A549 (cell line): Measurements from ENCODE around the gene SERINC5.

Source experiments
- BHLHE40 ChIP-seq: IDR thresholded peaks from 2 replicates; pipeline ENCODE4 v1.6.1; 2012; ENCODE audit warnings: low read depth, low read length, inconsistent platforms
- MAFK ChIP-seq: fragments of 450-650 bp; IDR thresholded peaks from 2 replicates; pipeline ENCODE4 v1.6.1; 2014; ENCODE audit not compliant: partially characterized antibody
- MYC ChIP-seq: IDR thresholded peaks from 2 replicates; pipeline ENCODE4 v1.6.1; 2012; ENCODE audit warnings: mild to moderate bottlenecking, inconsistent platforms, low read length, improper control_type of control experiment, borderline replicate concordance
- POLR2A ChIP-seq: IDR thresholded peaks from 2 replicates; pipeline ENCODE4 v1.6.1; 2012; ENCODE audit warnings: mild to moderate bottlenecking, low read length
- TF ChIP-seq, protein P1 (sequence below): fragments of >200 bp; sonication (Bioruptor Twin); formaldehyde crosslinking; IDR thresholded peaks from 3 replicates; pipeline ENCODE4 v1.5.1; 2016

DNA sequence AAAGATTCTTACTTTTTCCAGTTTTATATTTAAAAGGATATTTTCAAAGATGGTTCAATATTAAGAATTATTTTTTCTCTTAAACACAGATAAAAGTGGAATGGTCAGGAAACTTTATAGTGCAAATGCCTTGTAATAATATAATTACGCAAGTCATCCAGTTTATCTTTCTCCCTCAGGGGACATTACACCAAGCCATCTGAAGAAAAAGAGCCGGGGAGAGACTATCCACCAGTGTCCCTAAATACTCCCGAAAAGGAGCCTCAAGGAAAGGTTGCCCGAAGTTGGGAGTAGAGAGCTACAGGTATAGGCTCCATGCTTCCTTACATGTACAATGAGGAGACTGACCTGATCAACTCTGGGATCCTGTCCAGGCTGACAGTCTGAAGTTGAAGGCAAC is 101.1 kb downstream of the SERINC5 start:
- TF ChIP-seq POLR2A, result no peak
- TF ChIP-seq, protein P1, sequence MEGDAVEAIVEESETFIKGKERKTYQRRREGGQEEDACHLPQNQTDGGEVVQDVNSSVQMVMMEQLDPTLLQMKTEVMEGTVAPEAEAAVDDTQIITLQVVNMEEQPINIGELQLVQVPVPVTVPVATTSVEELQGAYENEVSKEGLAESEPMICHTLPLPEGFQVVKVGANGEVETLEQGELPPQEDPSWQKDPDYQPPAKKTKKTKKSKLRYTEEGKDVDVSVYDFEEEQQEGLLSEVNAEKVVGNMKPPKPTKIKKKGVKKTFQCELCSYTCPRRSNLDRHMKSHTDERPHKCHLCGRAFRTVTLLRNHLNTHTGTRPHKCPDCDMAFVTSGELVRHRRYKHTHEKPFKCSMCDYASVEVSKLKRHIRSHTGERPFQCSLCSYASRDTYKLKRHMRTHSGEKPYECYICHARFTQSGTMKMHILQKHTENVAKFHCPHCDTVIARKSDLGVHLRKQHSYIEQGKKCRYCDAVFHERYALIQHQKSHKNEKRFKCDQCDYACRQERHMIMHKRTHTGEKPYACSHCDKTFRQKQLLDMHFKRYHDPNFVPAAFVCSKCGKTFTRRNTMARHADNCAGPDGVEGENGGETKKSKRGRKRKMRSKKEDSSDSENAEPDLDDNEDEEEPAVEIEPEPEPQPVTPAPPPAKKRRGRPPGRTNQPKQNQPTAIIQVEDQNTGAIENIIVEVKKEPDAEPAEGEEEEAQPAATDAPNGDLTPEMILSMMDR, result no peak
- no peak for TF ChIP-seq BHLHE40
- no peak for TF ChIP-seq MYC
- no peak for TF ChIP-seq MAFK
